Globus pallidus (tissue), 1 donor: Measurements from ENCODE around the gene AP1S1.
A peak's percentile ranks its signal among the peaks of the same experiment; 100 is the strongest.
"Not testable (repeated sequence)": the region's sequence is repeated elsewhere in the genome, so short reads cannot be mapped to it uniquely, and the experiment has no call there.

Source experiments
- DNase-seq: peaks from one replicate; pipeline ENCODE4 v3.0.0-alpha.2; 2015; ENCODE audit warnings: low spot score

Gene AP1S1

GRCh38 chr7:101125989-101126650 lies 28.2 kb upstream of the AP1S1 start:
- peak; percentile 10 for DNase-seq

- DNase-seq, result peak; percentile 31
Measured at GRCh38 chr7:101126651-101127459, 27.4 kb upstream of the AP1S1 start, which contains the start of gene SERPINE1. Gene SERPINE1 (plus strand): TSS chr7:101127104. CDS start chr7:101128394, 1,290 bp downstream.

GRCh38 chr7:101127460-101128039 lies 26.7 kb upstream of the AP1S1 start:
- DNase-seq, result no peak

- no peak for DNase-seq
Measured at GRCh38 chr7:101128040-101128834, 26.0 kb upstream of the AP1S1 start.

GRCh38 chr7:101129603-101130117 lies 24.6 kb upstream of the AP1S1 start:
- no peak for DNase-seq

GRCh38 chr7:101132626-101133600 lies 21.4 kb upstream of the AP1S1 start:
- not testable (repeated sequence) for DNase-seq

GRCh38 chr7:101133621-101134398 lies 20.5 kb upstream of the AP1S1 start:
- no peak for DNase-seq

DNA sequence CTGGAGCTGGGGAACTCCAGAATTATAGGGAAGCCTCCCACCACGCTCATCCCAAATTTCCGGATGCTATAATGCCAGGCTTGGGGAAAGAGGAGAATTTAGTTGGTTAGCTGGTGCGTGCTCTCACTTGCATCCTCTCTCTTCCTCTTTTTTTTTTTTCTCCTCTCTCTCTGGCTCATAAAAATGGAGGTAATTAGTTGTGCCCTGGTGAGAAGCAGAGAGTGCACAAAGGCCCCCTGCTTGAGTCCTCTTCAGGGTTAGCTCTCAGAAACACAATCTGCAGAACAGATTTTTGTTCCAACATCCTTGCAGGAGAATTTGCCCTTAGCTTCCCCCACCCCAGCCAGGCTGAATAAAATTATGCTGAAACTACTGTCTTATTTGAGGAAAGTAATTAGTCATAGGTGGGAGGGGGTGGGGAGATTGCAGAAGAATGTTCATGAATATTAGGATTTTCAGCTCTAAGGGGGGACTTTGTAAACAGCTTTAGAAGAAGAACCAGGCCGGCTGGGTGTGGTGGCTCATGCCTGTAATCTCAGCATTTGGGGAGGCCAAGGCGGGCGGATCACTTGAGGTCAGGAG lies 19.8 kb upstream of the AP1S1 start:
- no peak for DNase-seq

DNA sequence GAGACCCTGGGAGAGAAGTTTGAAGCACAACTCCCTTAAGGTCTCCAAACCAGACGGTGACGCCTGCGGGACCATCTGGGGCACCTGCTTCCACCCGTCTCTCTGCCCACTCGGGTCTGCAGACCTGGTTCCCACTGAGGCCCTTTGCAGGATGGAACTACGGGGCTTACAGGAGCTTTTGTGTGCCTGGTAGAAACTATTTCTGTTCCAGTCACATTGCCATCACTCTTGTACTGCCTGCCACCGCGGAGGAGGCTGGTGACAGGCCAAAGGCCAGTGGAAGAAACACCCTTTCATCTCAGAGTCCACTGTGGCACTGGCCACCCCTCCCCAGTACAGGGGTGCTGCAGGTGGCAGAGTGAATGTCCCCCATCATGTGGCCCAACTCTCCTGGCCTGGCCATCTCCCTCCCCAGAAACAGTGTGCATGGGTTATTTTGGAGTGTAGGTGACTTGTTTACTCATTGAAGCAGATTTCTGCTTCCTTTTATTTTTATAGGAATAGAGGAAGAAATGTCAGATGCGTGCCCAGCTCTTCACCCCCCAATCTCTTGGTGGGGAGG lies 16.5 kb upstream of the AP1S1 start:
- no peak for DNase-seq

GRCh38 chr7:101138213-101138870 lies 15.9 kb upstream of the AP1S1 start:
- no peak for DNase-seq

DNA sequence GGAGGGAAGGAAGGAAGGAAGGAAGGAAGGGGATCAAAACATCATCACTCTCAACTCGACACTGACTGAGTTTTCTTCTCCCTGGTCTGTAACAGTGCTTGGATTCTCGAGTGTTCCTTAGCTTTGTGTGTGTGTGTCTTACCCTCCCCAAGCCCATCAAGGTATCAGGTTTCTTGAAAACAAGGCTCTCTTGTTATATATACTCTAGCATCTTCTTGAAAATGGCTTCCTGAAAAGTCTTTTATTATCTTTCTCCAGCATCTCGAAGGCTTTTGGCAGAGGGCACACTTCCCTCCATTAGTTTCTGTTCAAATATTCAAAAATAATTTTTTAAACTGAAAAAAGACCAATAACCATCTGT lies 14.0 kb upstream of the AP1S1 start:
- DNase-seq, result no peak

DNA sequence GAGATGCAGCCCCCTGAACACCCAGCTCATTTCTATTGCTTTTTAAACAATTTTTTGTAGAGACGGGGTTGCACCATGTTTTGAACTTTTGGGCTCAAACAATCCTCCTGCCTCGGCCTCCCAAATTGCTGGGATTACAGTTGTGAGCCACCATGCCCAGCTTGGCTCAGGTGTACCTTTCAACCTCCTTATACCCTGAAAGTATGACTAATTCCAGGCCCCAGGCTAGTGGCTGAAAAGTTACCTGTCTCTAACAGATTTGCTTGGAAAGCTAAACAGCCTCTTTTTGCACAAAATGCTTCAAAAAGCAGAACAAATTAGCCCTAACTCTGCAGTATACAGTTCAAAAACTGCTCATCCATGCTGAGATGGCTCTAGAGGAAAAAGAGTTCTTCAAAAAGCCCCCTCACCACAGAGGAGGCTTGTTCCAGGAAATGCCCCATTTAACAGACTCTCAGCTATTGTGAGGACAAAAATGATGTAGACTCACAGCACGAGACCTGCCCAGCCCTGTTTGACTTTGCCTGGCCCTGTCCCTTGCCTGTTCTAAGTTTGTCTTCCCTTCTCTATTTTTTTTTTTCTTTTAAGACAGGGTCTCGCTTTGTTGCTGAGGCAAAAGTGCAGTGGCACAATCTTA lies 13.4 kb upstream of the AP1S1 start:
- DNase-seq, result no peak

- no peak for DNase-seq
Measured at GRCh38 chr7:101151908-101152651, 2.2 kb upstream of the AP1S1 start.

DNA sequence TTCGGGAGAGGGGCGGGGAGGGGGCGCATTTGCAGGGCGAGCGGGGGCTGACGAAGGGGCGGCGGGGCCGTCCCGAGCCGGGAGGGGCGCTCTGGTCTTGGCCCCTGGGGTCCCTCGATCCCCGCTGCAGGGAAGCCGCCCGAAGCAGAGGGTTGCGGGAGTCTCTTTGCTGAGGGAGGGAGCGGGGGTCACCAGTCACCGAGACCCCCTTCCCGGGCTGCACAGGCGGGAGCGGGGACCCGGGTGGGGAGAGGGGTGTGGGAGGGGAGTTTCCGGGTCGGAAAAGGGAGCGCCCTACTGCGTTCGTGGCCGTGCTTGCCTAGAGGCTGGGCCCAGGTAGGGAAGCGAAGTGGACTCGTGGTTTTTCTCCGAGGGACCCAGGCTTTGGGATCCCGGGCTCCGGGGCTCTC lies 422 bp downstream of the AP1S1 start:
- DNase-seq, result no peak

DNA sequence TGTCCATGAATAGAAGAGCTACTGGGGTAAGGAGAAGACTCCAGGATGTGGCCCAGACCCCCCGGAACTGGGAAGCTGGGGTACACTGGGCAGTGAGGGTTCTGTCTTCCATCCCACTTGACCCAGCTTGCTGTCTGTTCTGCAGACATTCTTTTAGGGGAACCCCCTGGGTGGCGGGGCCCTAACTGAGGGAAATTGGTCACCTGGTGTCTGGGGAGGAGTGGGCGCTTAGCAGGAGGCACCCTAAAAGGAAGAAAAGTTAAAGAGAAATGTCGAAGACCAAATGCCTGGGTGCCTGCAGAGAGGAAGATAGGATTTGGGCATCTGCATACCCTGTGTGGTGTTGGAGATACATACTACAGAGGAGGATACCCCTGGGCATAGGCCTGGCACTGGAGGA lies 1.0 kb downstream of the AP1S1 start:
- DNase-seq, result no peak

DNA sequence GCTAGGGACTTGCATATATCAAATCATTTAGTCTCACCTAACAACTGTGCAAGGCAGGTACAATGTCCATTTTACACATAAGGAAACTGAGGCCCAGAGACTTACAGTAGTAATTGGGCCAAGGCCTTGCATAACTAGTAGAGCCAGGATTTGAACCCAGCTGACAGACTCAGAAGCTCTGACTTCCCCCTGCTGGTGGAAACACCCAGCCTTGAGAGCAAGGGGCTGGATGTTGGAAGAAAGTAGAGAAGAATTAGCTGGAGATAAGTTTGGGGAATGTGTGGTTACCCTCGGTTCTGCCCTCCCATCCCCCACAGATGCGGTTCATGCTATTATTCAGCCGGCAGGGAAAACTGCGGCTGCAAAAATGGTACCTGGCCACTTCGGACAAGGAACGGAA lies 2.0 kb downstream of the AP1S1 start:
- DNase-seq, result no peak

GRCh38 chr7:101156866-101157589 lies 2.8 kb downstream of the AP1S1 start:
- DNase-seq, result no peak
